Mononuclear cell (primary cell): ENCODE measurements around the gene ADGRB2. TPM values are rescaled to one million over a fixed set of nuclear protein-coding genes. Genes with fewer than 3 reads are reported as not detected.

Experiments
- H3K27me3 ChIP-seq: 2 replicates; pipeline ENCODE4 v1.6.0; 2011; ENCODE audit warnings: low read length, control low read depth; ENCODE audit not compliant: insufficient read depth
- H3K4me1 ChIP-seq: 2 replicates; pipeline ENCODE4 v1.5.1; 2011; ENCODE audit warnings: mild to moderate bottlenecking, low read length, control low read depth; ENCODE audit not compliant: insufficient read depth
- H3K4me3 ChIP-seq: 2 replicates; pipeline ENCODE4 v1.5.1; 2011; ENCODE audit warnings: mild to moderate bottlenecking, low read length, moderate library complexity
- H3K9me3 ChIP-seq: 2 replicates; pipeline ENCODE4 v1.5.1; 2011; ENCODE audit warnings: low read depth, mild to moderate bottlenecking, control low read depth, low read length
- total RNA-seq: library from RNA; depleted of rRNA; stranded (reverse); fragments of >200 nt; gene quantifications from one replicate; pipeline ENCODE4 v1.2.3, GENCODE V29; 2012

The ADGRB2 gene
- total RNA-seq, 1 donor, result 0.73 TPM

GRCh38 chr1:31677949-31678348, 86.2 kb downstream of the ADGRB2 start:
- H3K9me3 ChIP-seq, result no peaks in the 10 kb centered on the region
- H3K4me1 ChIP-seq, result no peaks in the 10 kb centered on the region
- H3K4me3 ChIP-seq, result no peak overlapping the region
- no peaks in the 10 kb centered on the region for H3K27me3 ChIP-seq

- Histone ChIP-seq H3K4me1 (no peaks in the 10 kb centered on the region), H3K4me3 (no peak overlapping the region), H3K27me3 (no peaks in the 10 kb centered on the region), H3K9me3 (no peaks in the 10 kb centered on the region)
Observed at GRCh38 chr1:31677401-31677800, 86.7 kb downstream of the ADGRB2 start.

Other genes starting within 250 kb of the ADGRB2 start
- gene TINAGL1, start 187.8 kb downstream of the ADGRB2 start, total RNA-seq, result not detected
- gene HCRTR1, start 146.7 kb downstream of the ADGRB2 start, total RNA-seq, result not detected
- gene PEF1, start 119.5 kb downstream of the ADGRB2 start, total RNA-seq, result 34.2 TPM
- gene COL16A1, start 60.3 kb downstream of the ADGRB2 start, total RNA-seq, result 0.10 TPM
- 3.4 TPM for gene SPOCD1, start 51.7 kb upstream of the ADGRB2 start, total RNA-seq
- gene PTP4A2, start 174.0 kb upstream of the ADGRB2 start, total RNA-seq, result 729 TPM
- gene KHDRBS1, start 249.5 kb upstream of the ADGRB2 start, total RNA-seq, result 54.7 TPM